VCaP (cell line): ENCODE results near the gene RGP1.

Experiments used
- H3K27ac ChIP-seq: fragments of 450-650 bp; 2 replicates; pipeline ENCODE4 v1.5.1; 2017
- TF ChIP-seq, protein P1 (sequence below): fragments of 450-650 bp; conservative IDR thresholded peaks from 2 replicates; pipeline ENCODE4 v1.5.1; 2017; ENCODE audit warnings: mild to moderate bottlenecking, moderate library complexity

The RGP1 gene

DNA sequence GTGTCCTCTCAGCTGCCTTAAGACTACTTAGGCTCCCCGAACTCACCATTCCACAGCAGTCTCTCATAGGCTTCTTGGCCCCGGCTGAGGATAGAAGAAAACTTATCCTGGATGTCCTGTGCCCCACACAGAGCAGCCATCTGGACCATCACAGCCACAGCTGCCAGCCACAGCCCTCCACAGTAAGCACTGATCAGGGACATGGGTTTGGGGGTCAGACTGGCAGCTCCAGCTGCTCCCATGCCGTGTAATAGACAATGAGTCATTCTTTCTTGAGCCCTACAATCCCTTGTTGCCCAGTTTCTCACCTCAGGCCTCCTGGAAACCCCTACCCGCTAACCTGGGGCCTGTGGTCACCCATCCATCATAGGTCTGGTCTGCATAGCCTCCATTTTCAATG, 10.9 kb upstream of the RGP1 start:
- TF ChIP-seq, protein P1, sequence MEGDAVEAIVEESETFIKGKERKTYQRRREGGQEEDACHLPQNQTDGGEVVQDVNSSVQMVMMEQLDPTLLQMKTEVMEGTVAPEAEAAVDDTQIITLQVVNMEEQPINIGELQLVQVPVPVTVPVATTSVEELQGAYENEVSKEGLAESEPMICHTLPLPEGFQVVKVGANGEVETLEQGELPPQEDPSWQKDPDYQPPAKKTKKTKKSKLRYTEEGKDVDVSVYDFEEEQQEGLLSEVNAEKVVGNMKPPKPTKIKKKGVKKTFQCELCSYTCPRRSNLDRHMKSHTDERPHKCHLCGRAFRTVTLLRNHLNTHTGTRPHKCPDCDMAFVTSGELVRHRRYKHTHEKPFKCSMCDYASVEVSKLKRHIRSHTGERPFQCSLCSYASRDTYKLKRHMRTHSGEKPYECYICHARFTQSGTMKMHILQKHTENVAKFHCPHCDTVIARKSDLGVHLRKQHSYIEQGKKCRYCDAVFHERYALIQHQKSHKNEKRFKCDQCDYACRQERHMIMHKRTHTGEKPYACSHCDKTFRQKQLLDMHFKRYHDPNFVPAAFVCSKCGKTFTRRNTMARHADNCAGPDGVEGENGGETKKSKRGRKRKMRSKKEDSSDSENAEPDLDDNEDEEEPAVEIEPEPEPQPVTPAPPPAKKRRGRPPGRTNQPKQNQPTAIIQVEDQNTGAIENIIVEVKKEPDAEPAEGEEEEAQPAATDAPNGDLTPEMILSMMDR, result no peak
- H3K27ac ChIP-seq, result no peak overlapping the region

GRCh38 chr9:35738924-35739323, 10.2 kb upstream of the RGP1 start:
- no peak overlapping the region for H3K27ac ChIP-seq
- TF ChIP-seq, protein P1, result no peak

DNA sequence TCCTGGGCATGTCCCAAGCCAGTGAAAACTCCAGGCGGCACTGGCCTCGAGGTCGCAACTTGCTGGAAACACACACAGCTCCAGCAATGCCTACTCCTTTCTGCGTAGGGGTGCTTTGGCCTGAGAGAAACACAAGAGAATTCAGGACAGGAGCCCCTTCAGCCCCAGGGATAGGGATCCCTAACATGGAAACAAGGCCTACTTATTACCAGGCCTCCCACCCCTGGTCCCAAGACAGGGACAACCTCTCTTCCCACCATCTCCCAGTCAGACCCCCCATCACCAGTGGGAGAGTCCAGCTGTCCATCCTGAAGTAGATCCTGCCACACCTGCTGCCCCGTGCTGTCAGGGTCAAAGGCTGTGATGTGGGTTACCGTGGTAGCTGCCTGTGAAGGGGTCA, 8.8 kb upstream of the RGP1 start:
- H3K27ac ChIP-seq, result no peak overlapping the region

GRCh38 chr9:35741740-35742139, 7.3 kb upstream of the RGP1 start:
- TF ChIP-seq, protein P1, result no peak
- H3K27ac ChIP-seq, result no peak overlapping the region

More for the DNA sequence above, 8.8 kb upstream of the RGP1 start:
- TF ChIP-seq, protein P1, result no peak

DNA sequence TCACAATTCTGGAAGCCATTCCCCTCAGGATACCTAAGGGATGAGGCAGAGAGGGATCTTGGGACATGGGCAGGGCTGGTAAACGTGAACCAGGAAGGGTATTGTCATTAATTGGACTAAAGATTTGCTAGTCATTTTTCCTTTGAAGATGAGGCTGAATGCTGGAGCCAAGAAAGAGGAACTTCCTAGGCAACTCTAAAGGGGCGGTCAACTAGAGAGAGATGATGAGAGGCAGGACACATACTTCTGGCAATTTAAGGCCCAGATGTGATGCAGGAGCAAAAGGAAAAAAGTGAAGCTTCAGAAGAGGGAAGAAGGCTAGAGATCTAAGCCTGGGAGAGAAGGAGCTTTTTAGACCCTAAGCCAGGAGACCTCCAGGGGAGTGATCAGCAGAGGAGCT, 5.6 kb upstream of the RGP1 start:
- no peak overlapping the region for H3K27ac ChIP-seq
- TF ChIP-seq, protein P1, result no peak

DNA sequence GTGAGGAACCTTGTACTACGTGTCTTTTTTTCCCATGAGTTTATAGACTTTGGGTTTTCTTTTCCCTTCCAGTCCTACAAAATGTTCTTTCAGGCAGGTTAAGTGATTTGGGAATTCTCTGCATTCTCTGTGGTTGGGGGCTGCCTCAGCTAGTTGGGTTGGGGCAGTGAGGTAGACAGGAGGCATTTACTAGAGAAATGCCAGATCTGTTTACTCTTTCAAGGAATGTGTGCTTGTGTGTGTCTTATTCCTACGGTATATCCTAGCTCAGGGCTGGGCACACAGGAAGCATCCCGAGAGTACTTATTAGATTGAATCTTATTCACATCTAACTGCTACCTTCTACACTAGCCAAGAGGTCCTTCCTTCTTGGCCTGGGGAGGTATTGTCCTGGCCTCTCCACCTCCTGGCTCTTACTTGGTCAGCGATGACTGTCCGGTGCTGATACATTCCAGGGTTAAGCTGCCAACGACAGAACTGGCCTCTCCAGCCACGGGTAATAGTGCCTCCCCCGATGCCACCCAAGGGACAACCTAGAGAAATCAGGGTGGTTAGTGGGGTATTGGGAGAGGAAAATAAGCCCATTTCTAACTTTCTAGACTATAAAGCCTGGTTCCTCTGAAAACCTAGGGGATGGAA, 5.1 kb upstream of the RGP1 start:
- TF ChIP-seq, protein P1, result no peak
- no peak overlapping the region for H3K27ac ChIP-seq

DNA sequence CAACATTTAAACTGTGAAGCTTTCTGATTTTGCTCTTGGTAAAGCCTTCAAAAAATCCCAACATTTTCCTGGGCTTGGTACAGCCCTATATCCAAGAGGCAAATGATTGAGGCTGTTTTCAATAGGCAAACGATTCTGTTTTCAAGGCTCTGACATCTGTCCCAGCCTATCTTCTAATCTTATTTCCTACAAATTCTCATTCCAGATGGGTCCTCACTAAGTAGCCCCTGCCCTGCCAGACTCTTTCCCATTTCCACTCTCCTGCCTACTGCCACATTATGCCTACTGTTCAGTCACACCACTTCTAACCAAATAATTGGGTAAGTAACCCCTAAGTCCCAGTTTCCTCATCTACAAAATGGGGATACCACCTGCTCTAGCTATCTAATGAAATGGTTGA, 3.5 kb upstream of the RGP1 start:
- TF ChIP-seq, protein P1, result no peak
- H3K27ac ChIP-seq, result peak overlapping the region; percentile 96; the same call in 1 of the 2 replicates
